ENCODE data around the gene FAM81A.
"Not testable (repeated sequence)": the region's sequence is repeated elsewhere in the genome, so short reads cannot be mapped to it uniquely, and the experiment has no call there.

Gene FAM81A

GRCh38 chr15:59432389-59432788 lies 5.6 kb upstream of the FAM81A start:
- DNase-seq, result no peak

- no peak for DNase-seq
These were observed 3.5 kb upstream of the FAM81A start for GRCh38 chr15:59434481-59434880.

- DNase-seq, result no peak
These were observed 1.2 kb upstream of the FAM81A start for GRCh38 chr15:59436774-59437141.

GRCh38 chr15:59437142-59437816 lies 707 bp upstream of the FAM81A start:
- DNase-seq, result no peak

- DNase-seq, result no peak
These were observed 772 bp downstream of the FAM81A start for GRCh38 chr15:59438625-59439290.

GRCh38 chr15:59439576-59439975 lies 1.6 kb downstream of the FAM81A start:
- no peak for DNase-seq

- no peak for DNase-seq
These were observed 5.5 kb downstream of the FAM81A start for GRCh38 chr15:59443341-59444072.

- DNase-seq, result no peak
These were observed 6.3 kb downstream of the FAM81A start for GRCh38 chr15:59444081-59444835.

- DNase-seq, result no peak
These were observed 7.1 kb downstream of the FAM81A start for GRCh38 chr15:59444980-59445545.

- DNase-seq, result no peak
These were observed 8.4 kb downstream of the FAM81A start for GRCh38 chr15:59446232-59446957.

- DNase-seq, result no peak
These were observed 9.4 kb downstream of the FAM81A start for GRCh38 chr15:59447367-59447766.

GRCh38 chr15:59448871-59449270 lies 10.9 kb downstream of the FAM81A start:
- no peak for DNase-seq

- DNase-seq, result no peak
These were observed 15.7 kb downstream of the FAM81A start for GRCh38 chr15:59453474-59454215.

- DNase-seq, result no peak
These were observed 18.1 kb downstream of the FAM81A start for GRCh38 chr15:59456114-59456513.

GRCh38 chr15:59457103-59457502 lies 19.1 kb downstream of the FAM81A start:
- DNase-seq, result no peak

GRCh38 chr15:59461521-59461920 lies 23.5 kb downstream of the FAM81A start:
- DNase-seq, result no peak

- no peak for DNase-seq
These were observed 35.2 kb downstream of the FAM81A start for GRCh38 chr15:59473226-59473625.

GRCh38 chr15:59475161-59475560 lies 37.2 kb downstream of the FAM81A start:
- DNase-seq, result not testable (repeated sequence)

GRCh38 chr15:59484399-59484798 lies 46.4 kb downstream of the FAM81A start:
- no peak for DNase-seq

- no peak for DNase-seq
These were observed 47.0 kb downstream of the FAM81A start for GRCh38 chr15:59485036-59485435.

GRCh38 chr15:59489485-59489884 lies 51.5 kb downstream of the FAM81A start:
- DNase-seq, result not testable (repeated sequence)

- no peak for DNase-seq
These were observed 53.1 kb downstream of the FAM81A start for GRCh38 chr15:59491062-59491461.
